NCI-H146 (cell line): ENCODE data around the gene DCUN1D2.
"Not testable (repeated sequence)": the region's sequence is repeated elsewhere in the genome, so short reads cannot be mapped to it uniquely, and the experiment has no call there.

Experiments
- DNase-seq: peaks from one replicate; lab custom pipeline; 2025; lab: John Stamatoyannopoulos, UW

DCUN1D2 gene

DNA sequence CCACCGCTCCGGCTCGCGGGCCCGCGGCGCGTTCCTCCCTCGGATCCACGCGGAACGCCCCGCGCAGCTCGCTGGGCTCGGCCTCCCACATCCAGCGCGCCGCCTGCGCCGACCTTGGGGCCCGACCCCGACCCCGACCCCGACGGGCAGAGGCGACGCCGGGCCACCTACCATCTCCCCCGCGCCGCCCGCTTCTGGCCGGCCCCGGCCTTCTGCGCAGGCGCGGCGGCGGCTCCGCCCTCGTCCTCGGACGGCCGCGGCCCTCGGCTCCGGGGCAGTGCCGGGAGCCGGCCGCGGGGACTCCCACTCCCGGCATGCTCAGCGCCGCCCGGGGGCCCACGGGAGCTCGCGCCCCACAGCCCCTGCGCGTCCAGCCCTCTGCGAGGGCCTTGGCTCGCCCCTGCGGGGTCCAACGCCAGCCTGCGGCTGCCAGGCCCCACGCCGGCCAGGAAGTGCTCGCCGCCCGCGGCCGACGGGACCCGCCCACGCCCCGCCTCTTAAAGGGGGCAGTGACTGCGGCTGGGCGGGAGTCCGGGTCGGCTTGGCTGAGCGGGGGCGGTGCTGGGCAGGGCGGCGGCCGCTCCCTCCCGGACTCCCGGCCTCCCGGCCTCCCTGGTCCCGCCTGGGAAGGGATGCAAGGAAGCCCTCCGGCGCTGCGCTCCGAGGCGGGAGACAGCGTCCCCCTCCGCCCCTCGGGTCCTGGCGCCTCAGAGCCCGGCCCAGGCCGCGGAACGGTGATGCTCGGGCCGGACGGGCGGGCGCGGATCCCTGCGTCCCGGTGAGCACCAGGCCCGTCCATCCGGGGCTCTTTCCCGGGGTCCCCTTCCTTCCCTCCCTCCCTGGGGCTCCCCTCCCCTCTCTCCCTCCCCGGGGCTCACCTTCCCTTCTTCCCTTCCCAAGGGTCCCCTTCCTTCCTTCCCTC lies at the start of gene DCUN1D2:
Gene DCUN1D2 (minus strand): TSS at position 216 of the 922 bp plus-strand sequence. CDS start 42 bp downstream, at position 174.
- DNase-seq: peak; percentile 98

DNA sequence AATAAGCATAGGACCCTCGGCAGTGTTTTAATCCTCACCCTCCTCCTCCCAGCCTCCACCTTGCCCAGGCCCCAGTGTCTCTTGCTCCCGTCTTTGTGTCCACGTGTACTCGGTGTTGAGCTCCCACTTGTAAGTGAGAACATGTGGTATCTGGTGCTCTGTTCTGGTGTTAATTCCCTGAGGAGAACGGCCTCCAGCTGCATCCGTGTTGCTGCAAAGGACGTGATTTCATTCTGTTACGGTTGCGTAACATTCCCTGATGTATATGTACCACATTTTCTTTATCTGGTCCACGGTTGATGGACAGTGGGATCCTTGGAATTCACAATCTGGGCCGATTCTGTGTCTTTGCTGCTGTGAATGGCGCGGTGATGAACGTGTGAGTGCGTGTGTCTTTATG lies 49.3 kb upstream of the DCUN1D2 start:
- DNase-seq: no peak

DNA sequence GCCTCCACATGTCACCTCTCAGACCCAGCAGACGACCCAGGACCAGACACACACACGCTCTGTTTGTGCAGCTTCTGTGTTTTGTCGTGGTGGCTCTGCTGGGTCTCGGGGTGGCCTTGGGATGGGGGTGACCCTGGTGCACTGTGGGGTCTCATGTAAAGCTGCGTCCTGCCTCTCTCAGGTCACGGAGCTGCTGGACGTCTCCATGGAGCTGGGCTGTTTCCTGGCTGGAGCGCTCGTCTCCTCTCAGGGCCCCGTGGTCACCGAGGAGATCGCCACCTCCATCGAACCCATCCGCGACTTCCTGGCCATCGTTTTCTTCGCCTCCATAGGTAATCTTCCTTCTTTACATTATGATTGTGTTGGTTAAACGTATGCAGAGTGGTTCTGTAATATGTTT lies 48.7 kb upstream of the DCUN1D2 start:
- no peak for DNase-seq

DNA sequence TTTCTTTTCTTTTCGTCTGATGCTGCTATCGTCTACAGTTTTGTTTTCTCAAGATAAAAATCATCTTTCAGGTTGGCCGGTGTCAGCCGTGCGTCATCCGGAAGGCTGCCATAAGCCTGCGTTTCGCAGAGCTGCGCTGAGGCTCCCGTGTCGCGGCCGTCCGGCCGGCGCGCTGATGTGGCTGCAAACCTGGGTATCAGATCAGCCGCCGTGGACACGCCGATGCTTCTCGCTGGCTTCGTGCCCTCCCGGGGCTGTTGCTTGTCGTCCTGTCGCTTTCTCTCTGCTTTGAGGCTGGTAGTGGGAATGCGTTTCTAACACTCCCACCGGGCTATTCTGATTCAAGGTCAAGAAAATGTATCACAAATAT lies 48.2 kb upstream of the DCUN1D2 start:
- DNase-seq: no peak

DNA sequence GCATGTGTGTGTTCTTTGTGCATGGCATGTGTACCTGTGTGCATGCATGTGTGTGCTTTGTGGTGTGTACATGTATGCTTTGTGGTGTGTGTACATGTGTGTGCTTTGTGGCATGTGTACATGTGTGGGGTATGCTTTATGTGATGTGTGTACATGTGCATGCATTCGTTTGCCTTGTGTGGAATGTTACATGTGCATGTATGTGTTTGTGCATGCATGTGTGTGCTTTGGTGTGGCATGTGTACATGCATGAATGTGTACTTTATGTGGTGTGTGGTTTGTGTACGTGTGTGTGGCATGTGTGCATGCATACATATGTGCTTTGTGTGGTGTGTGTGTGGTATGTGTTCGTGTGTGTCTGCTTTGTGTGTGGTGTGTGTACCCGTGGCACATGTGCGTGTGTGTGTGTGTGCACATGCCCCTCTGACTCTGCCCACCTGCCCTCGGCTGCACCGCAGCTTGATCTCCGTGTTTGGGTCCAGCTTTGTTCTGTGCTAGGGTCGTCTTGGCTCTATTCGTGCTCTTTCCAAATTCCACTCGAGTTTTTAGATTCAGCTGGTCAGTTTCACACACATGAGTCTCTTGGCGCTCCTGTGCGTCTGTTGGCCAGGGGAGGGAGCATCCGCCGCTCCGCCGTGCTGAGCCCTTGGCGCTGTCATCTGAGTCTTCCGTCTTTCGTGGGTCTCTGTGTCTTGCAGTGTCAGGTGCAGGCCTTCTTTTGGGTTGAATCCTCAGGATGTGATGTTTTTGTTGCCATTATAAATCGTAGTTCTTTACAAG lies 47.6 kb upstream of the DCUN1D2 start:
- no peak for DNase-seq

DNA sequence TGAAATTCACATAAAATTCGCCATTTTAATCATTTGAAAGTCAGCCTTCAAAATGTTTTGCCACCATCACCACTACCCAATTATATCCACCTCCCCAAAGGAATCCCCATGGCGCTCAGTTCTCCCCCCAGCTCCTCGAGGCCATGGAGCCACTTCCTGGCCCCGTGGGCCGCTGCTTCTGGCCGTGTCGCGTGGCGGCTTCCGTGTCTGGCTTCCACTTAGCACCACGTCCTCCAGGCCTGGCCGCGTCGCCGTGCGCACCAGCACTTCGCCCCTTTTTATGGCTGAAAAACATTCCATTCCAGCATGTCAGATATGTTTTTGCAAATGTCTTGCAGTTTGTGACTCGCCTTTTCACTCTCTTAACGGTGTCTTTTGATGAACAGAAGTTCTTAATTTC lies 46.7 kb upstream of the DCUN1D2 start:
- DNase-seq: no peak

DNA sequence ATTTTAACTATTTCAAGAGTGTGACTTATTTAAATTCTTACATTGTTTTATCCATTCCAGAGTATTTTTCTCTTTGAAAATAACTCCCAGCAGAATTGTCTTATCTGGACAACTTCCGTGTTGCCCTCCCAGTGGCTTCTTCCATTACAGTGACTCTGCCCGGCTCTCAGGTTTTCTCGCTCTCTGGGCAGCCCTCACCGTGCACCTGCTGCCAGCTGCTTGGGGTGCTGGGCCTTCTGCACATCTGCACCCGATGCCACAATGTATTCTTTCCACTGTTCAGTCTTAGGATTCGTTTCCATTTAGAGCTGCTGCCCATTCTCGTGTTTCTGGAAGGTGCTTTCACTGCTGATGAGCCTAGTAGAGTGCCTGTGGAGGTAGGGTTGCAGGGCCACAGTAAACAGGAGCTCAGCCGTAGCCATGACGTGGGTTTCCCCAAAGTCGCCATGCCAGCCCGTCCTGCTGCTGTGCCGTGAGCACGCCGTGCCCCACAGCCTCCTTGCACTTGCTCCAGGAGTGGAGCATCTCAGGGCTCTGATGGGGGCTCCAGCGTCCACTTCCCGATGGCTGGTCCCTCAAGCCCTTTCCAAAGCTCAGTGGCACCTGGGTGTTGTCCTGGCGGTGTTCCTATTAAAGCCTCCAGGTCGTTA lies 46.1 kb upstream of the DCUN1D2 start:
- no peak for DNase-seq

DNA sequence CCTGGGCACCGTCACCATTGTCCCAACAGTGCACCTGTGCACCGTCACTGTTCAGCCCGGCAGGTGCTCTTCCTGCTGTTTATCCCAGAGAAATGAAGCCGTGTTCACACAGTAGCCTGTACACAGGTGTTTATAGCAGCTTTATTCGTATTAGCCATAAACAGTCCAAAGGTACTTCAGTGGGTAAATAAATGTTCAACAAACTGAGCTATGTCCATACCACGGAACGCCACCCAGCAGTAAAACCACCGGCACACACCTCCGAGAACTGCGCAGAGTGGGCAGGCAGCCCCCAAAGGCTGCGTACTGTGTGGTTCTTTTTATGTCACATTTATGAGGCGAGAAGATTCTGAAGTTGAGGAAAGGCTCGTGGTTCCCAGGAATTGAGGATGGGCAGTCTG lies 44.9 kb upstream of the DCUN1D2 start:
- DNase-seq: peak; percentile 94

DNA sequence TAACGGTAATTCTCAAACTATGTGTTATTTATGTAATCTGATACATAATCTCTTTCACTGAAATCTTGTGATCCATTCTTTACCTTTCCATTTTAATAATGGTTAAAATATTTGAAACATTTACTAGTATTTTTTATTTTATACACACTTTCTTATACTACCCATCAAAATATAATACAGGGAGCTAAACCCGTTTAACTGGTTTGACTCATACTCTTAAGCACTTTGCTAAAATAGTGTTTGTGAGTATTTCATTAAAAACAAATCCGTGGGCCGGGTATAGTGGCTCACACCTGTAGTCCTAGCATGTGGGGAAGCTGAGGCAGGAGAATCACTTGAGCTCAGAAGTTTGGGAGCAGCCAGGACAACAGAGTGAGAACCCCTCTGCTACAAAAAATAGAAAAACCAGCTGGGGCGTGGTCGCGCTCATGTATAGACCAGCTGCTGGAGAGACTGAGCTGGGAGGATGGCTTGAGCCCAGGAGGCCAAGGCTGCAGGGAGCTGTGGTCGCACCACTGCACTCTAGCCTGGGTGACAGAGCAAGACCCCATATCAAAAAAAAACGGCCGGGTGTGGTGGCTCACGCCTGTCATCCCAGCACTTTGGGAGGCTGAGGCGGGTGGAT lies 43.8 kb upstream of the DCUN1D2 start:
- no peak for DNase-seq

DNA sequence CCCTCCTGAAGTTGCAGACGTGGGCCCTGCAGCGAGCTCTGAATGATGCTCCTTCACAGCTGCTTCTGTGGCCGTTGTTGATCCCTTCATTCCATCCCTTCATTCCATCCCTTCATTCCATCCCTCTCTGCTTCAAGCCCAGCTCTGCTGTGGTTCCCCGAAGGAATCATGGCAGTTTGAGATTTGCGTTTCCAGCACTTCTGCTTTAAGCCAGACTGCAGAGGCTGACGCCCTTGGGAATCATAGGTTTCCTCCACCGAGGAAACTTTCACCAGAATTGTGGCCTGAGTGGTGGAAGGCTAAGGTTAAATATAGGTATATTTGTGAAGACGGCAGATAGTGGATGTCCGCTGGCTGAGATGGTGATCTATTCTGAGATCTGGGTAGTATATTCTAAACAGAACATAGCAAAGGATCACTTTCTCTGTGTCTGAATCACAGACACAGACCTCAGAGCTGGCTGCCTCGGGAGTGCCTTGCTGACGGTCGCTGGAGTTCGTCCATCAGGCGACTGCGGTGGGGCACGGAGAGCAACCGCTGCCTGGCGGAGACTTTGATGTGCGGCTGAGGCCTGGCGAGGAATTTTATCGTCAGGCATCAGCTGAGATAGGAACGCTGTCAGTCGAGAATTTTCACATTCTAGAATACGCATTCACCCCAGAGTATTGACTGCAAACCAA lies 42.8 kb upstream of the DCUN1D2 start:
- DNase-seq: no peak

DNA sequence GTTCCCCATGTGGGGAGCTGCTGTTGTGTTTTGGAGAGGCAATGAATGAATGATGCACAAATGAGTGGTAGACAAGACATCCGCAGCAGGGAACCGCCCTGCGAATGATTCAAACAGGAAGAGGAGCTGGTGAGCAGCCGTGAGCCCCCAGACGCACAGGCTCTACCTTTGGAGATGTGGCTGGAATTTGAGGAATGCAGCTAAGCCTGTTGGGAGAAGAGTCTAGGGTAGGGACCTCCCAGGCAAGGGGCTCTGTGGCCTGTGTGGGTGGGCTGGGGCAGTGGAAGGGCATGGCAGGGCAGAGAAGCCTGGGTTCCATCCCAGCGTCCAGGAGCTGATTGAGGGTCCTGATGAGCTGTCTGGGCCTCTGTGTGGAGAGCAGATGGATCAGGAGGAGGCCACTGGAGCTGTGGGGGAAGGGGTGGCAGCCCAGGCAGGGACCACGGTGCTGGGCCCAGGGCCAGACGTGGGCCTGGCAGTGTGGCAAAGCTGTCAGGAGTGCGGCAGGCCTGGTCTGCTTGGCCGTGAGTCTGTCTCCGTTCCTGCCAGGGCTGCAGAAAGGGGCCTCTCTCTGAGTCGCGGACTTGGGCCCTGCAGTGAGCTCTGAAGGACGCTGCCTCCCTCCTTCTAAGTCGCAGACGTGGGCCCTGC lies 41.8 kb upstream of the DCUN1D2 start:
- no peak for DNase-seq

DNA sequence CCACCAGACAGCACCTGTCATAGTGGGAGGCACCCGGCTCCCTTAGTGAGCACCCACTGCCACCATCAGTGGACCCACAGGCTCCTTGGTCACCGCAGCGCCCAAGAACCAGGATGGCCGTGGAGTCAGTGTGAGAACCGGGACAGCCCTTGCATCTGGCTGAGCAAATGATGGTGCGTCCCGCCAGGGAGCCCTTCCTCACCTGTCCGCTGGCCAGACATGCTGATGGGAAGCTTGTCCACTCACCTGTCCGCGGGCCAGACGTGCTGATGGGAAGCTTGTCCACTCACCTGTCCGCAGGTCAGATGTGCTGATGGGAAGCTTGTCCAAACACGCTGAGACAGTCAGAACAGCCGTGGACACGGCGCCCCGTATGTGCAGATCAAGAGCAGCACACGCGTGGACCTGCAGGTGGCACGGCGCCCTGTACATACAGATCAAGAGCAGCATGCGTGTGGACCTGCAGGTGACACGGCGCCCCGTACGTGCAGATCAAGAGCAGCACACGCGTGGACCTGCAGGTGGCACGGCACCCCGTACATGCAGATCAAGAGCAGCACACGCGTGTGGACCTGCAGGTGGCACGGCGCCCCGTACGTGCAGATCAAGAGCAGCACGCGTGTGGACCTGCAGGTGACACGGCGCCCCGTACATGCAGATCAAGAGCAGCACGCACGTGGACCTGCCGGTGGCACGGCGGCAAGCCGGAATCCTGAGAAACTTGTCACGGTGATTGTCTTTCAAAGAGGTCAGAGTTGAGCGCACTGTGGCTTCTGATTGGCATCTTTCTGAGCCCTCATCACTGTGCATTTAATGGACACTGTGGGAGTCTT lies 40.7 kb upstream of the DCUN1D2 start:
- DNase-seq: no peak

DNA sequence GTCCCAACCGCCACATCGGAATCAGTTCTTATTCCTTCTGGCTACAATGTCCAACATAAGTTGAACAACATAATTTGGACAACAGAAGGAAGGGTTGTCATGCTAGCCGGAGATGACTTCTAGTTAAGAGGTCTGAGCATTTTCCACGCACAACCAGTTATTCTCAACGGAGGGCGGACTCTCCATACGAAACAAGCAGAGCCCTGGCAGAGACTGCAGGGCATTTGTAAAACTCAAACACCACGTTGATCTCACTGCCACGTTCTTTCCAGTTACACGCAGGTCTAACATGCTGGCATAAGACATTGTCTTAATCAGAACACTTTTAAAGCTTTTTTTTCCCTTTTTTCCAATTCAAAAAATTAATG lies 38.3 kb upstream of the DCUN1D2 start:
- DNase-seq: no peak

DNA sequence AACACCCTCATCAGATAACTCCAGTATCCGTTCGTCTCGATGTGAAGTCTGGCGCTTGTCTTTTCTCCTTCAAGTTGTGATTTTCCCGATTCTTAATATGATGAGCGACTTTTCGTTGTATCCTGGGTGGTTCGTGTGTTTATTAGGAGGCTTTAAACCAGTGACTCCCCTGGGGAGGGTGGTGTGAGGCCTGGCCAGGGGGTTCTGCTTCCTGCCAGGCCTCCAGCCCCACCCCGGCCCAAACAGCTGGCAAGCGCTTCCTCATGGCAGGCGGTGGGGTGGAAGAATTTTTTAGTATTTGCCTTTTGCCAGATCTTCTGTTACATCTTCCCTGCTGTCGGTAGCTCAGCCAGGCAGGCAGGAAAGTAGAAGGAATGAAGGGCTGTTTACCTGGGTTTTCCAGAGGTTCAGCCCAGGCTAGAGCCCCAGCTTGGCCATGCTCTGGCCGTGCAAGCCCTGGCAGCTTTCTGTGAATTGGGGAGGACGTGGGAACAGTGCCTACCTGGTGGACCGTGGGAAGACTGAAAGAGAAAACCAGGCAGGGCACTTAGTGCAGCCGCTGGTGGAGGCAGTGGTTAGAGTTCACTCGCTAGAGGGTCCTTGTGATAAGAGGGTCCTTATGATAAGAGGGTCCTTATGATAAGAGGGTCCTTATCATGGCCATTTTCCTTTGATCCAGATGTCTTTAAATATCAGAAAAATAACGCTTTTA lies 37.7 kb upstream of the DCUN1D2 start:
- DNase-seq: no peak

DNA sequence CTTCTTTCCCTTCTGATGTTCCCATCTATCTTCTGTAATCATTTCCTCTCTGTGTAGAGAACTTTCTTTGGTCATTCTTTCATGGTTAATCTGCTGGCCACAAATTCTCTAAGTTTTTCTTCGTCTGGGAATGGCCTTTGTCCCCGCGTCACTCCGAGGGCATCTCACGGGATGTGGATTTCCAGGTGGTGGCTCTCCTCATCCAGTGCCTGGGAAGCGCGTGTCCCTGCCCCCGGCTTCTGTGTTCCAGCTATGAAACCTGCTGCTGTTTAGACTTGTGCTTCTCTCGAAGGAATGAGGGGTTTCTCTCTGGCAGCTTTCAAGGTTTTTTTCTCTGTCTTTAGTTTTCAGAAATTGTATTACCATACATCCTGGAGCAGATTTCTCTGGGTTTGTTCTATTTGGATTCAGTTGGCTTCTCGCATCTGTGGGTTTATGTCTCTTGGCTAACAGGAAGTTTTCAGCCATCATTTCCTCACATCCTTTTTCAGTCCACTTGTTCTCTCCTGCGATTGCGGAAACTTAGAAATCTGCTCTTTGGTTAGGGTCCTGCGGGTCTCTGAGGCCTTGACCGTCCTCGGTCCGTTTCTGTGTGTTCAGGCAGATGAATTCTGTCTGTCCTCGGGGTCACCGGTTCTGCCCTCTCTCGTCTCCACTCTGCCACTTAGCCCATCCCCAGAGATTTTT lies 36.9 kb upstream of the DCUN1D2 start:
- peak; percentile 69 for DNase-seq

DNA sequence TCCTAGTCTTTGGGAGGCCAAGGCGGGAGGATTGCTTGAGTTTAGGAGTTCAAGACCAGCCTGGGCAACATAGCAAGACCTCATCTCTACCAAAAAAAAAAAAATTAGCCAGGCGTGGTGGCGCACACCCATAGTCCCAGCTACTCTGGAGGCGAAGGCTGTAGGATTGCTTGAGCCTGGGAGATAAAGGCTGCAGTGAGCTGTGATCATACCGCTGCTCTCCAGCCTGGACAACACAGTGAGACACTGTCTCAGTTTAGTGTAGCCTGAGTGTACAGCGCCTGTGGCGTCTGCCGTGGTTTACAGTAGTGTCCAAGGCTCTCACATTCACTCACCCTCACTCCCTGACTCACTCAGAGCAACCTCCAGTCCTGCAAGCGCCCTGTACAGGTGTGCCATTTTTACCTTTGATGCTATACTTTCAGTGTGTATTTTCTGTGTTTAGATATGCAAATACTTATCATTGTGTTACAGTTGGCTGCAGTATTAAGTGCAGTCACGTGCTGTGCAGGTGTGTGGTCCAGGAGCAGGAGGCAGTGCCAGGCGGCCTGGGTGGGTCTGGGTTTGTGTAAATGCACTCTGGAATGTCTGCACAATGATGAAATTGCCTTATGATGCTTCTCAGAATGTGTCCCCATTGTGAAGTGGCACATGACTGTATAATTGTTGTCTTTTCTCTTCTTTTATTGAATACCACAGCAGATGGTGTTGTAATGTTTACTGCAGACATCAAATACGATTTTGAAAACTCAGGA lies 36.1 kb upstream of the DCUN1D2 start:
- peak; percentile 94 for DNase-seq

DNA sequence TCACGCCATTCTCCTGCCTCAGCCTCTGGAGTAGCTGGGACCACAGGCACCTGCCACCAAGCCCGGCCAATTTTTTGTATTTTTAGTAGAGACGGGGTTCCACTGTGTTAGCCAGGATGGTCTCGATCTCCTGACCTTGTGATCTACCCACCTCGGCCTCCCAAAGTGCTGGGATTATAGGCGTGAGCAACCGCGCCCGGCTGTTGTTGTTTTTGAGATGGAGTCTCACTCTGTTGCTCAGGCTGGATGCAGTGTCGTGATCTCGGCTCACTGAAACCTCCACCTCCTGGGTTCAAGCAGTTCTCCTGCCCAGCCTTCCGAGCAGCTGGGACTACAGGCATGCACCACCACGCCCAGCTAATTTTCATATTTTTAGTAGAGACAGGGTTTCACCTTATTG lies 31.9 kb upstream of the DCUN1D2 start:
- DNase-seq: not testable (repeated sequence)

DNA sequence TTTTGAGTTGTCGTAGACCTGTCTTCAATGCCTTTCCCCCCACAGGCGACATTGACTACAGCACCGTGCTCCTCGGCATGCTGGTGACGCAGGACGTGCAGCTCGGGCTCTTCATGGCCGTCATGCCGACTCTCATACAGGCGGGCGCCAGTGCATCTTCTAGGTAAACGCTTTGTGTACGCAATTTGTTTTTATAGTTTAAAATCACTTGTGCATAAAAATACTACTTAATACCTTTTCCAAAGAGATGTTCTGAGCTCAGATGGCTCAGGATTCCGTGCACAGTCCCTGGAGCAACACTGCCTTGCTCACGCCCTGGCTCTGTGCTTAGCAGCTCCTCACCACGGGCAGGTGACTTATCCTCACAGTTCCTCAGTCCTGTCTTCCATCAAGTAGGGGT lies 30.1 kb upstream of the DCUN1D2 start:
- no peak for DNase-seq
